WTC11 (cell line): ENCODE measurements around the gene CNTNAP2. TPM values are rescaled to one million over a fixed set of nuclear protein-coding genes. Genes with fewer than 3 reads are reported as not detected.

Experiments
- ATAC-seq: fragments of 200-7000 bp; cut with Tn5 transposase; 2 replicates; pipeline ENCODE4 v1.10.0; 2021; ENCODE audit warnings: mild to moderate bottlenecking, moderate library complexity
- CTCF ChIA-PET: fragments of 300-600 bp; sonication (Branson Sonifier 250); formaldehyde crosslinking; loops from one replicate; lab custom pipeline; 2021; ENCODE audit warnings: antibody characterized with exemption; lab: Charles Lee
- POLR2A ChIA-PET: fragments of 350-600 bp; sonication (Branson Sonifier 250); formaldehyde crosslinking; loops from one replicate; lab custom pipeline; 2021; ENCODE audit warnings: antibody characterized with exemption; lab: Charles Lee
- DNase-seq: peaks from one replicate; pipeline ENCODE4 v3.0.0; 2021; ENCODE audit warnings: low spot score
- H3K27ac Mint-ChIP-seq: 2 replicates; pipeline ENCODE4 v1.8.0; 2021; ENCODE audit warnings: mixed read lengths
- H3K27me3 Mint-ChIP-seq: 2 replicates; pipeline ENCODE4 v1.8.0; 2021; ENCODE audit warnings: low read depth, mild to moderate bottlenecking, moderate library complexity, mixed read lengths
- H3K36me3 Mint-ChIP-seq: 2 replicates; pipeline ENCODE4 v1.8.0; 2021; ENCODE audit warnings: mixed read lengths
- H3K4me1 Mint-ChIP-seq: 2 replicates; pipeline ENCODE4 v1.8.0; 2022; ENCODE audit warnings: mixed read lengths
- H3K4me3 Mint-ChIP-seq: 2 replicates; pipeline ENCODE4 v1.8.0; 2021; ENCODE audit warnings: mild to moderate bottlenecking, moderate library complexity, mixed read lengths
- H3K9me3 Mint-ChIP-seq: 2 replicates; pipeline ENCODE4 v1.8.0; 2021; ENCODE audit warnings: mixed read lengths
- ARID4B ChIP-seq: sonication (generic); formaldehyde crosslinking; IDR thresholded peaks from 2 replicates; pipeline ENCODE4 v1.8.0; 2023; ENCODE audit warnings: missing genetic modification reagents, mild to moderate bottlenecking, borderline replicate concordance
- CBFB ChIP-seq: sonication (generic); formaldehyde crosslinking; IDR thresholded peaks from 2 replicates; pipeline ENCODE4 v1.8.1; 2022; ENCODE audit warnings: mild to moderate bottlenecking, low read depth, missing genetic modification reagents
- ELF4 ChIP-seq: sonication (generic); formaldehyde crosslinking; IDR thresholded peaks from 2 replicates; pipeline ENCODE4 v1.8.1; 2022; ENCODE audit warnings: low read depth, mild to moderate bottlenecking, moderate library complexity, missing genetic modification reagents
- GTF2I ChIP-seq: fragments of 250-450 bp; sonication (Bioruptor Pico); conservative IDR thresholded peaks from 2 replicates; pipeline ENCODE4 v1.4.0; 2021; ENCODE audit warnings: mild to moderate bottlenecking
- MYBL2 ChIP-seq: sonication (generic); formaldehyde crosslinking; IDR thresholded peaks from 2 replicates; pipeline ENCODE4 v1.8.1; 2023; ENCODE audit warnings: mild to moderate bottlenecking, moderate library complexity, missing genetic modification reagents
- SMAD3 ChIP-seq: sonication (generic); formaldehyde crosslinking; IDR thresholded peaks from 2 replicates; pipeline ENCODE4 v1.8.0; 2022; ENCODE audit warnings: missing genetic modification reagents, mild to moderate bottlenecking, borderline replicate concordance
- SP1 ChIP-seq: sonication (generic); formaldehyde crosslinking; conservative IDR thresholded peaks from 2 replicates; pipeline ENCODE4 v1.8.1; 2022; ENCODE audit warnings: missing genetic modification reagents
- TEAD1 ChIP-seq: sonication (generic); formaldehyde crosslinking; IDR thresholded peaks from 2 replicates; pipeline ENCODE4 v1.8.0; 2022; ENCODE audit warnings: mild to moderate bottlenecking, missing genetic modification reagents
- USF1 ChIP-seq: sonication (generic); formaldehyde crosslinking; IDR thresholded peaks from 2 replicates; pipeline ENCODE4 v1.8.0; 2022; ENCODE audit warnings: mild to moderate bottlenecking, missing genetic modification reagents
- ZNF317 ChIP-seq: sonication (generic); formaldehyde crosslinking; IDR thresholded peaks from 2 replicates; pipeline ENCODE4 v1.8.1; 2023; ENCODE audit warnings: low read depth, mild to moderate bottlenecking, moderate library complexity, missing genetic modification reagents, borderline replicate concordance
- ZNF423 ChIP-seq: fragments of 250-450 bp; sonication (Bioruptor Pico); IDR thresholded peaks from 2 replicates; pipeline ENCODE4 v2.1.2; 2022; ENCODE audit warnings: mild to moderate bottlenecking, moderate library complexity
- total RNA-seq: library from RNA; stranded (reverse); gene quantifications from 3 replicates; pipeline ENCODE4 v1.2.3, GENCODE V29; 2021
- TF ChIP-seq, protein P1 (sequence below): sonication (generic); formaldehyde crosslinking; IDR thresholded peaks from 2 replicates; pipeline ENCODE4 v1.8.1; 2023; ENCODE audit warnings: mild to moderate bottlenecking, moderate library complexity, missing genetic modification reagents
- TF ChIP-seq, protein P2 (sequence below): sonication (generic); formaldehyde crosslinking; IDR thresholded peaks from 2 replicates; pipeline ENCODE4 v1.8.1; 2022; ENCODE audit warnings: mild to moderate bottlenecking, missing genetic modification reagents, moderate library complexity, borderline replicate concordance
- TF ChIP-seq, protein P3 (sequence below): fragments of 250-450 bp; sonication (Bioruptor Pico); IDR thresholded peaks from 2 replicates; pipeline ENCODE4 v1.9.0; 2021; ENCODE audit warnings: mild to moderate bottlenecking
- TF ChIP-seq, protein P4 (sequence below): sonication (generic); formaldehyde crosslinking; conservative IDR thresholded peaks from 2 replicates; pipeline ENCODE4 v1.8.1; 2022; ENCODE audit warnings: mild to moderate bottlenecking, missing genetic modification reagents

The CNTNAP2 gene
- total RNA-seq, 1 experiment from 2014 or later: 63.8 TPM

DNA sequence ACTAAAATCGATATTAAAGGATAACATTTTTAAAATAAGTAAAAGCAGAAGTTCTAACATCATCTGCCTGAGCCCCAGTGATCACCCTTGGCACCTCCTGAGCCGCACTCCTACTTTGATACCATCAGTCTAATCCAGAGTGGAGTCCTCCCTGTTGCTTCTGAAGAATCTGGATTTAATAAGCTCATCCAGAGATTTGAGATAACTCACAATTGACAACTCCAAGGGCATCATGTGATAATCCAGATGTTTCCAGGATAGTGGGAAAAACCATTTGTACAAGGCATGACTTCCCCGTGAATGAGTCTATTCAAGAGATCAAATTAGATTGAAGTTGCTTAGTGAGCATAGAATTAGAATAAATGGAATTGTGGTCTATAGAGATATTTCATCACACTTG is 1998.2 kb downstream of the CNTNAP2 start:
- ATAC-seq (no peak), DNase-seq (no peak)
- POLR2A ChIA-PET: no interaction called here
- Mint-ChIP-seq H3K36me3 (peaks cover 4% of the 10 kb centered on the region; the same call in 1 of the 2 replicates), H3K9me3 (peaks cover 8% of the 10 kb centered on the region), H3K27me3 (no peaks in the 10 kb centered on the region; the same call in 1 of the 2 replicates), H3K4me3 (no peak overlapping the region), H3K4me1 (peaks cover 27% of the 10 kb centered on the region), H3K27ac (no peak overlapping the region)
- no peak for TF ChIP-seq SP1 (CRISPR knock-in tag)
- TF ChIP-seq, protein P1, sequence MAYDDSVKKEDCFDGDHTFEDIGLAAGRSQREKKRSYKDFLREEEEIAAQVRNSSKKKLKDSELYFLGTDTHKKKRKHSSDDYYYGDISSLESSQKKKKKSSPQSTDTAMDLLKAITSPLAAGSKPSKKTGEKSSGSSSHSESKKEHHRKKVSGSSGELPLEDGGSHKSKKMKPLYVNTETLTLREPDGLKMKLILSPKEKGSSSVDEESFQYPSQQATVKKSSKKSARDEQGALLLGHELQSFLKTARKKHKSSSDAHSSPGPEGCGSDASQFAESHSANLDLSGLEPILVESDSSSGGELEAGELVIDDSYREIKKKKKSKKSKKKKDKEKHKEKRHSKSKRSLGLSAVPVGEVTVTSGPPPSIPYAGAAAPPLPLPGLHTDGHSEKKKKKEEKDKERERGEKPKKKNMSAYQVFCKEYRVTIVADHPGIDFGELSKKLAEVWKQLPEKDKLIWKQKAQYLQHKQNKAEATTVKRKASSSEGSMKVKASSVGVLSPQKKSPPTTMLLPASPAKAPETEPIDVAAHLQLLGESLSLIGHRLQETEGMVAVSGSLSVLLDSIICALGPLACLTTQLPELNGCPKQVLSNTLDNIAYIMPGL (CRISPR knock-in tag): no peak
- TF ChIP-seq, protein P2, sequence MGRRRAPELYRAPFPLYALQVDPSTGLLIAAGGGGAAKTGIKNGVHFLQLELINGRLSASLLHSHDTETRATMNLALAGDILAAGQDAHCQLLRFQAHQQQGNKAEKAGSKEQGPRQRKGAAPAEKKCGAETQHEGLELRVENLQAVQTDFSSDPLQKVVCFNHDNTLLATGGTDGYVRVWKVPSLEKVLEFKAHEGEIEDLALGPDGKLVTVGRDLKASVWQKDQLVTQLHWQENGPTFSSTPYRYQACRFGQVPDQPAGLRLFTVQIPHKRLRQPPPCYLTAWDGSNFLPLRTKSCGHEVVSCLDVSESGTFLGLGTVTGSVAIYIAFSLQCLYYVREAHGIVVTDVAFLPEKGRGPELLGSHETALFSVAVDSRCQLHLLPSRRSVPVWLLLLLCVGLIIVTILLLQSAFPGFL (CRISPR knock-in tag): no peak
- no peak for TF ChIP-seq MYBL2
- TF ChIP-seq, protein P3, sequence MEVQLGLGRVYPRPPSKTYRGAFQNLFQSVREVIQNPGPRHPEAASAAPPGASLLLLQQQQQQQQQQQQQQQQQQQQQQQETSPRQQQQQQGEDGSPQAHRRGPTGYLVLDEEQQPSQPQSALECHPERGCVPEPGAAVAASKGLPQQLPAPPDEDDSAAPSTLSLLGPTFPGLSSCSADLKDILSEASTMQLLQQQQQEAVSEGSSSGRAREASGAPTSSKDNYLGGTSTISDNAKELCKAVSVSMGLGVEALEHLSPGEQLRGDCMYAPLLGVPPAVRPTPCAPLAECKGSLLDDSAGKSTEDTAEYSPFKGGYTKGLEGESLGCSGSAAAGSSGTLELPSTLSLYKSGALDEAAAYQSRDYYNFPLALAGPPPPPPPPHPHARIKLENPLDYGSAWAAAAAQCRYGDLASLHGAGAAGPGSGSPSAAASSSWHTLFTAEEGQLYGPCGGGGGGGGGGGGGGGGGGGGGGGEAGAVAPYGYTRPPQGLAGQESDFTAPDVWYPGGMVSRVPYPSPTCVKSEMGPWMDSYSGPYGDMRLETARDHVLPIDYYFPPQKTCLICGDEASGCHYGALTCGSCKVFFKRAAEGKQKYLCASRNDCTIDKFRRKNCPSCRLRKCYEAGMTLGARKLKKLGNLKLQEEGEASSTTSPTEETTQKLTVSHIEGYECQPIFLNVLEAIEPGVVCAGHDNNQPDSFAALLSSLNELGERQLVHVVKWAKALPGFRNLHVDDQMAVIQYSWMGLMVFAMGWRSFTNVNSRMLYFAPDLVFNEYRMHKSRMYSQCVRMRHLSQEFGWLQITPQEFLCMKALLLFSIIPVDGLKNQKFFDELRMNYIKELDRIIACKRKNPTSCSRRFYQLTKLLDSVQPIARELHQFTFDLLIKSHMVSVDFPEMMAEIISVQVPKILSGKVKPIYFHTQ (CRISPR knock-in tag): no peak
- no peak for TF ChIP-seq ELF4 (CRISPR knock-in tag)
- no peak for TF ChIP-seq ZNF423 (CRISPR knock-in tag)
- TF ChIP-seq SMAD3: no peak
- TF ChIP-seq GTF2I (CRISPR knock-in tag): no peak
- no peak for TF ChIP-seq ZNF317
- no peak for TF ChIP-seq ARID4B (CRISPR knock-in tag)
- no peak for TF ChIP-seq TEAD1 (CRISPR knock-in tag)
- TF ChIP-seq CBFB (CRISPR knock-in tag): no peak
- TF ChIP-seq, protein P4, sequence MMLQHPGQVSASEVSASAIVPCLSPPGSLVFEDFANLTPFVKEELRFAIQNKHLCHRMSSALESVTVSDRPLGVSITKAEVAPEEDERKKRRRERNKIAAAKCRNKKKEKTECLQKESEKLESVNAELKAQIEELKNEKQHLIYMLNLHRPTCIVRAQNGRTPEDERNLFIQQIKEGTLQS (CRISPR knock-in tag): no peak
- no peak for TF ChIP-seq USF1 (CRISPR knock-in tag)
- CTCF ChIA-PET: interaction anchor here (1.4 kb wide), 1 partner anchor 28 kb away, joined by 5 read pairs; no protein-coding TSS in a partner anchor
